ENCODE measurements around the gene TAF5L. TPM values are rescaled to one million over a fixed set of nuclear protein-coding genes. Genes with fewer than 3 reads are reported as not detected.

TAF5L gene
- total RNA-seq, 1 donor from 2014 or later: 25.3 TPM

DNA sequence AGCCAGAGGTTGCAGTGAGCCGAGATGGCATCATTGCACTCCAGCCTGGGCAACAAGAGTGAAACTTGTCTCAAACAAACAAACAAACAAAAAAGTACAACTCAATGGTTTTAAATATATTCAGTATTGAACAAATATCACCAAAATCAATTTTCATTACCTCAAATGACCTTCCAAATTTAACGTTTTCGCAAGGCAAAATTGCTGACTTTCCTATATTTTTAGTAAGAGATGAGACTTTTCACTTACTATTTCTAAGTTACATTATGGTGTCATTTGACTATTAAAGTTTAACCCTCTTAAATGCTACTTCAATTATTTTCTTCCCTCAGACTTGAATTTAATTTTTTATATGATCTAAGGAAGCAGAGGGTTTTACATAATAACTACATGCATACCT lies 44.4 kb downstream of the TAF5L start:
- no peak for DNase-seq (ENCODE audit: low spot score)
- Mint-ChIP-seq H3K4me3 (ENCODE audit: unreplicated experiment) (no peak overlapping the region), H3K36me3 (ENCODE audit: low read depth, unreplicated experiment) (no peaks in the 10 kb centered on the region), H3K27ac (ENCODE audit: unreplicated experiment) (no peak overlapping the region), H3K4me1 (ENCODE audit: unreplicated experiment) (peaks cover 10% of the 10 kb centered on the region), H3K27me3 (ENCODE audit: unreplicated experiment) (peaks cover 2% of the 10 kb centered on the region), H3K9me3 (ENCODE audit: unreplicated experiment) (no peaks in the 10 kb centered on the region)
- TF ChIP-seq, protein P1, sequence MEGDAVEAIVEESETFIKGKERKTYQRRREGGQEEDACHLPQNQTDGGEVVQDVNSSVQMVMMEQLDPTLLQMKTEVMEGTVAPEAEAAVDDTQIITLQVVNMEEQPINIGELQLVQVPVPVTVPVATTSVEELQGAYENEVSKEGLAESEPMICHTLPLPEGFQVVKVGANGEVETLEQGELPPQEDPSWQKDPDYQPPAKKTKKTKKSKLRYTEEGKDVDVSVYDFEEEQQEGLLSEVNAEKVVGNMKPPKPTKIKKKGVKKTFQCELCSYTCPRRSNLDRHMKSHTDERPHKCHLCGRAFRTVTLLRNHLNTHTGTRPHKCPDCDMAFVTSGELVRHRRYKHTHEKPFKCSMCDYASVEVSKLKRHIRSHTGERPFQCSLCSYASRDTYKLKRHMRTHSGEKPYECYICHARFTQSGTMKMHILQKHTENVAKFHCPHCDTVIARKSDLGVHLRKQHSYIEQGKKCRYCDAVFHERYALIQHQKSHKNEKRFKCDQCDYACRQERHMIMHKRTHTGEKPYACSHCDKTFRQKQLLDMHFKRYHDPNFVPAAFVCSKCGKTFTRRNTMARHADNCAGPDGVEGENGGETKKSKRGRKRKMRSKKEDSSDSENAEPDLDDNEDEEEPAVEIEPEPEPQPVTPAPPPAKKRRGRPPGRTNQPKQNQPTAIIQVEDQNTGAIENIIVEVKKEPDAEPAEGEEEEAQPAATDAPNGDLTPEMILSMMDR (IDR thresholded peaks at IDR 0.05; ENCODE audit: unreplicated experiment): no peak

- TF ChIP-seq, protein P1 (IDR thresholded peaks at IDR 0.05; ENCODE audit: unreplicated experiment): no peak
- Mint-ChIP-seq H3K27ac (ENCODE audit: unreplicated experiment) (peak overlapping the region; percentile 94), H3K9me3 (ENCODE audit: unreplicated experiment) (no peaks in the 10 kb centered on the region), H3K4me1 (ENCODE audit: unreplicated experiment) (peaks cover 10% of the 10 kb centered on the region), H3K4me3 (ENCODE audit: unreplicated experiment) (no peak overlapping the region), H3K36me3 (ENCODE audit: low read depth, unreplicated experiment) (no peaks in the 10 kb centered on the region), H3K27me3 (ENCODE audit: unreplicated experiment) (peaks cover 2% of the 10 kb centered on the region)
- peak; percentile 28 for DNase-seq (ENCODE audit: low spot score)
Measured at GRCh38 chr1:229579059-229579673, 46.8 kb downstream of the TAF5L start.

DNA sequence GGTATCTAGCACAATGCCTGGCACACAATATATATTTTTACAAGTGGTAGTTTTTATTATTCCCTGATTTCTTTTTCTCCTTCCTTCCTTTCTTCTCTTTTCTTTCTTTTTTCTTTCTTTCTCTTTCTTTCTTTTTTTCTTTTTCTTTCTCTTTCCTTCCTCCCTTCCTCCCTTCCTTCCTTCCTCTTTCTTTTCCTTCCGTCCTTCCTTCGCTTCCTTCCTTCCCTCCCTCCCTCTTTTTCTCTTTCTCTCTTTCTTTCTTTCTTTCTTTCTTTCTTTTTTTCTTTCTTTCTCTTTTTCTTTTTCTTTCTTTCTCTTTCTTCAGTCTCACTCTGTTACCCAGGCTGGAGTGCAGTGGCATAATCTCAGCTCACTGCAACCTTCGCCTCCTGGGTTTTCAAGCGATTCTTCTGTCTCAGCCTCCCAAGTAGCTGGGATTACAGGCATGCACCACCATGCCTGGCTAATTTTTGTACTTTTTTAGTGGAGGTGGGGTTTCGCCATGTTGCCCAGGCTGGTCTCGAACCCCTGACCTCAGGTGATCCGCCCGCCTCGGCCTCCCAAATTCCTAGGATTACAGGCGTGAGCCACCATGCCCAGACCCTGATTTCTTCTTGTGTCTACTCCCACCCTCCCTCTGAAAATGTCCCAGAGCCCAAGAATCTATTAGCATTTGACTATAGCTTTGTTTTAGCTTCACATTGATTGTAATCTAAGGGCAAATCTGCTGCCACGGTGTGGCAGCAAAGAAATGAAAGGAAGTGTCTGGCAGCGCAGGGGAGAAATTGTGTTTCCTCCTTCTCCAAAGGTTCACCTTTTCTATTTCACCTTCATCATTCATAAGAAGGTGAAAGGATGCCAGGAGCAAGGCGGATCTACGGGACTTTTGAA lies 47.5 kb downstream of the TAF5L start:
- TF ChIP-seq, protein P1 (IDR thresholded peaks at IDR 0.05; ENCODE audit: unreplicated experiment): no peak
- DNase-seq (ENCODE audit: low spot score): no peak

DNA sequence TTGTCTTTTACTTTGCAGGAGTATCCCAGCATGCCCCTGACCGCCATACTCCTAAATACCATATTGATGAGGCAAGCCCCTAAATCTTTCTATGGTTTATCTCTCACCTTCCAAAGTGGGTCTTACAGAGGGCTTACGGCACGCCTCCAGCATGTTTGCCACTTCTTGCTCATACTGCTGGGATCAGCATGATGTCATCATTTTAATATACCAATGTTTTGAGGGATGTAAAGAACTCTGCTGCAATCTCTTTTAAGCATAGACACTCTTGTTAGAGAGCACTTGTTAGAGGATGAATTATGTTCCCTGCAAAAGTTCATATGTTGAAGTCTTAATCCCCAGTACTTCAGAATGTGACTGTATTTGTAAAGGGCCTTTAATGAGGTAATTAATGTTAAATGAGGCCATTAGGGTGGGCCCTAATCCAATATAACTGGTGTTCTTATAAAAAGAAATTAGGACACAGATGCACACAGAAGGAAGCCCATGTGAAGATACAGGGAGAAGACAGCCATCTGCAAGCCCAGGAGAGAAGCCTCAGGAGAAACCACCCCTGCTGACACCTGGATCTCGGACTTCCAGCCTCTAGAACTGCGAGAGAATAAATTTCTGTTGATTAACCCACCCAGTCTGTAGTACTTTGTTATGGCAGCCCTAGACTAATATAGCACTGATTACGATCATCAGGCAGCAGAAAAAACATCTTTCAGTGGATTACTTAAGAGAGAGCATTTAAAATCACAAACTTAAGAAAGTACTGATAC lies 51.1 kb downstream of the TAF5L start:
- Mint-ChIP-seq H3K27ac (ENCODE audit: unreplicated experiment) (no peak overlapping the region), H3K9me3 (ENCODE audit: unreplicated experiment) (no peaks in the 10 kb centered on the region), H3K4me3 (ENCODE audit: unreplicated experiment) (no peak overlapping the region), H3K4me1 (ENCODE audit: unreplicated experiment) (peaks cover 10% of the 10 kb centered on the region), H3K27me3 (ENCODE audit: unreplicated experiment) (no peaks in the 10 kb centered on the region), H3K36me3 (ENCODE audit: low read depth, unreplicated experiment) (no peaks in the 10 kb centered on the region)
- no peak for DNase-seq (ENCODE audit: low spot score)
- TF ChIP-seq, protein P1 (IDR thresholded peaks at IDR 0.05; ENCODE audit: unreplicated experiment): no peak

More for the DNA sequence above, 47.5 kb downstream of the TAF5L start:
- H3K36me3 Mint-ChIP-seq (ENCODE audit: low read depth, unreplicated experiment): no peaks in the 10 kb centered on the region
- no peaks in the 10 kb centered on the region for H3K9me3 Mint-ChIP-seq (ENCODE audit: unreplicated experiment)
- H3K4me3 Mint-ChIP-seq (ENCODE audit: unreplicated experiment): no peak overlapping the region
- peaks cover 10% of the 10 kb centered on the region for H3K4me1 Mint-ChIP-seq (ENCODE audit: unreplicated experiment)
- H3K27me3 Mint-ChIP-seq (ENCODE audit: unreplicated experiment): peaks cover 2% of the 10 kb centered on the region
- peak overlapping the region; percentile 94 for H3K27ac Mint-ChIP-seq (ENCODE audit: unreplicated experiment)
